Measurements from ENCODE around the gene SREBF2.

Gene SREBF2

DNA sequence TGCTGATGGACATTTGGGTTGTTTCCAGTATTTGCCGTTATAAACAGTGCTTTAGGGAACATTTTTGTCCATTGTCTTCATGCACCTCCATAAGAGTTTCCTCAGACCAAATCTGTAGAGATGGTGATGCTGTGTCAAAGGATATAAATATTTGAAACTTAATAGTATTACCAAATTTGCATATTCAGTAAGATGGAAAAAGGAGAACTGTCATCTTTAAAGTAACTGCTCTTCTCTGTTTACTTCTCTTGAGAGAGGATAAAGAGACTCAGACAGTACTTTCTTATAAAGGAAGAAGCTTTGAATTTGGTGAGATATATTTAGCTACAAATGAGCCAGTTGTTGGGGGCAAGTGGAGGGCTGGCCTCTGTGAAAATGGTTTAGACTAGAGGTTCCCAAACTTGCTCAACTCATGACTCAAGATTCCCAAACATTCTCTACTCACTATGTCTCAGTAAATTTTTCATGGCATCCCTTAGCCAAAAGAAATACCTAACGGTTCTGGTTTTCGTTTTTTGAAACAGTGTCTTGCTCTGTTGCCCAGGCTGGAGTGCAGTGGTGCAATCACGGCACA, 55.8 kb downstream of the SREBF2 start:
- no peak overlapping the region for H3K27ac Mint-ChIP-seq
- ATAC-seq (replicated peaks) (no peak), DNase-seq (no peak)
- H3K9me3 Mint-ChIP-seq = no peaks in the 10 kb centered on the region
- peaks cover 66% of the 10 kb centered on the region for H3K36me3 Mint-ChIP-seq (ENCODE audit: insufficient read depth)
- H3K4me1 Mint-ChIP-seq (ENCODE audit: low read depth in 2 of 2) = peaks cover 0 to 1% of the 10 kb centered on the region in 2 donors
- no peaks in the 10 kb centered on the region for H3K27me3 Mint-ChIP-seq
- no peak overlapping the region for H3K4me3 Mint-ChIP-seq

DNA sequence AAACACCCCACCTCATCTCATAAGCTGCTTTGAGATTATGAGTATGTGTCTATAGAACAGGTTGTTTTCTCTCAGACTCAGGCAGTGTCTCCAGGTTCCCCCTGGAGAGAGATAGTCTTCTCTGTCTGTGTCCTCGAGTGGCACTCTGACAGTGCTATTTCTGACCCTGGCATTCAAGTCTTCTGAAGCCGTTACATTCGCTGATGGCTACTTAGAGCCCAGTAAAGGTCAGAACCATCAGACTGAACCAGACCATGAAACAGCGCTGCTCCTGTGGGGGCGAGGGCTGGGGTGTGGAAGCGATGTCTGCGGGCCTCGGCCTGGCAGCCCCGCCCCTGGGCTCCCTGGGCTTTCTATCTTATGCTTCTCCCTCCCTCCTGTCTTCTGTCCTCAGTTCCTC, 58.5 kb downstream of the SREBF2 start:
- Mint-ChIP-seq H3K36me3 (ENCODE audit: insufficient read depth) (peaks cover 72% of the 10 kb centered on the region), H3K27ac (peak overlapping the region in 1 of 2 donors; percentile 8), H3K9me3 (no peaks in the 10 kb centered on the region), H3K4me1 (ENCODE audit: low read depth in 2 of 2) (peaks cover 0 to under 1% of the 10 kb centered on the region in 2 donors), H3K4me3 (no peak overlapping the region), H3K27me3 (no peaks in the 10 kb centered on the region)
- DNase-seq (no peak), ATAC-seq (replicated peaks) (no peak)

GRCh38 chr22:41892721-41893120, 59.8 kb downstream of the SREBF2 start:
- Mint-ChIP-seq H3K36me3 (ENCODE audit: insufficient read depth) (peaks cover 73% of the 10 kb centered on the region), H3K27ac (peak overlapping the region in 1 of 2 donors; percentile 88), H3K4me3 (peak overlapping the region in 1 of 2 donors; percentile 42), H3K27me3 (no peaks in the 10 kb centered on the region), H3K9me3 (no peaks in the 10 kb centered on the region), H3K4me1 (ENCODE audit: low read depth in 2 of 2) (peaks cover 0 to 11% of the 10 kb centered on the region in 2 donors)
- no peak for ATAC-seq (replicated peaks)
- DNase-seq = no peak

DNA sequence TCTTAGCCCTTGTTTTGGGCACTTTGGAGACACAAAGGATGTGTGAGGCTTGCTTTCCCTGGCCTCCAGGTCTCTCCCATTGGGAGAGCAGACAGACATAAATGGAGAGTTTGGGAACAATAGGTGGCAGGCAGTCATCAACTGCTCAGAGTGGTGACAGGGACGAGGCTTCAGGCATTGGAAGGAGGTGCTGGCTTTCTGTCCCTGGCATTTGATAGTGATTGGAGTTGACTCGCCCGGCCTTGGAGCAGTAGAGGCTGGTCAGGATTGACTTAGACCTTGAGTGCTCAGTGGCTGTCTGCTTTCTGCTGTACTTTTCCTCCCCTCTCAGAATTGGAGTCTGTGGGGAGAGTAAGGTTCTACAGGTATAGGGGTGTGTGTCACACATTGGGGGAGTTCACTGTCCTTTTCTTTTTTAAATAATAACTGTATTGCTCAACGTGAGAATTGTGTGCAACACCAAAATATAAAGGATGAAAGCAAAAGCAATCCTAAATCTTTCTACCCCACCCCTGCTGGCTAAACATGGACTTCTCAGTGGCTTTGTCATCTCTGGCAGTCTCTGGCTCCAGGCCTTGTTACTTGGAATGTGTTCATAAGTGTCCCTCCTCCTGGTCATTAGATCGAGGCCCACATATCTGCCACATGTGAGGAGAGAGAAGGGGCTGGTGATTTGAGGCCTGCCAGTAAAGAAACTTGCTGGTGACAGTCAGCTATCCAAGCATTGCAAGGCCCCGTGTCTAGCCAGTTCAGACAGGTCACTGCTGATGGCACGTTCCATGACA, 60.9 kb downstream of the SREBF2 start:
- Mint-ChIP-seq H3K4me3 (no peak overlapping the region), H3K4me1 (ENCODE audit: low read depth in 2 of 2) (peaks cover 0 to 11% of the 10 kb centered on the region in 2 donors), H3K27me3 (no peaks in the 10 kb centered on the region), H3K36me3 (ENCODE audit: insufficient read depth) (peaks cover 70% of the 10 kb centered on the region), H3K27ac (peak overlapping the region in 1 of 2 donors; percentile 88), H3K9me3 (no peaks in the 10 kb centered on the region)
- DNase-seq = no peak
- ATAC-seq (replicated peaks) = no peak

- DNase-seq (no peak), ATAC-seq (replicated peaks) (no peak)
- H3K36me3 Mint-ChIP-seq (ENCODE audit: insufficient read depth) = peaks cover 49% of the 10 kb centered on the region
- no peak overlapping the region for H3K27ac Mint-ChIP-seq
- no peaks in the 10 kb centered on the region for H3K9me3 Mint-ChIP-seq
- H3K4me1 Mint-ChIP-seq (ENCODE audit: low read depth in 2 of 2) = peaks cover 0 to 11% of the 10 kb centered on the region in 2 donors
- H3K27me3 Mint-ChIP-seq = no peaks in the 10 kb centered on the region
- no peak overlapping the region for H3K4me3 Mint-ChIP-seq
These were observed 65.7 kb downstream of the SREBF2 start for GRCh38 chr22:41898645-41899044.

DNA sequence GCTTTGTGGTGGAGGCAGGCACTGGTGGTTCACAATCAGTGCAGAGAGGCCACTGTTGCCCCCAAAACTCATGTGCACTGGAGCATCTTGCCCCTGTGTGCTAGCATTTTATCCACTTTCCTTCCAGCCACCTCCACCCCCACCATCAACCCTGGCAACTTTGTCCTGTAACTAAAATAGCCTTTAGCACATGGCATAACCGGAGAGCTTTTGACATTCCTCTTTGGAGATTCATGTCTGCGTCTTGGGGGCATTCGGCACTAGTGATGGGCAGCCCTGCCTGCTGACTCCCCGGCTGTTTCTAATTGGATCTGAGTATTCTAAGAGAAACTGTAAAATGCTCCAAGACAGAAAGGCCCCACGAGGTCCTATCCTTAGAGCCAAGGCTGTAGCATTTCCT, 66.2 kb downstream of the SREBF2 start:
- DNase-seq (no peak), ATAC-seq (replicated peaks) (no peak)
- no peaks in the 10 kb centered on the region for H3K27me3 Mint-ChIP-seq
- H3K36me3 Mint-ChIP-seq (ENCODE audit: insufficient read depth) = peaks cover 45% of the 10 kb centered on the region
- H3K4me1 Mint-ChIP-seq (ENCODE audit: low read depth in 2 of 2) = peaks cover 0 to 11% of the 10 kb centered on the region in 2 donors
- H3K27ac Mint-ChIP-seq = no peak overlapping the region
- H3K4me3 Mint-ChIP-seq = no peak overlapping the region
- H3K9me3 Mint-ChIP-seq = no peaks in the 10 kb centered on the region

GRCh38 chr22:41899992-41900651, 67.2 kb downstream of the SREBF2 start:
- peaks cover 38% of the 10 kb centered on the region for H3K36me3 Mint-ChIP-seq (ENCODE audit: insufficient read depth)
- no peaks in the 10 kb centered on the region for H3K27me3 Mint-ChIP-seq

GRCh38 chr22:41900652-41901312, 67.9 kb downstream of the SREBF2 start:
- Mint-ChIP-seq H3K27ac (no peak overlapping the region), H3K27me3 (no peaks in the 10 kb centered on the region), H3K4me1 (ENCODE audit: low read depth in 2 of 2) (peaks cover 0 to 11% of the 10 kb centered on the region in 2 donors), H3K4me3 (no peak overlapping the region), H3K36me3 (ENCODE audit: insufficient read depth) (peaks cover 33% of the 10 kb centered on the region), H3K9me3 (no peaks in the 10 kb centered on the region)
- ATAC-seq (replicated peaks) = no peak
- DNase-seq = no peak

More at GRCh38 chr22:41899992-41900651, 67.2 kb downstream of the SREBF2 start:
- Mint-ChIP-seq H3K9me3 (no peaks in the 10 kb centered on the region), H3K4me3 (no peak overlapping the region), H3K27ac (no peak overlapping the region), H3K4me1 (ENCODE audit: low read depth in 2 of 2) (peaks cover 0 to 11% of the 10 kb centered on the region in 2 donors)
- ATAC-seq (replicated peaks) (no peak), DNase-seq (no peak)

DNA sequence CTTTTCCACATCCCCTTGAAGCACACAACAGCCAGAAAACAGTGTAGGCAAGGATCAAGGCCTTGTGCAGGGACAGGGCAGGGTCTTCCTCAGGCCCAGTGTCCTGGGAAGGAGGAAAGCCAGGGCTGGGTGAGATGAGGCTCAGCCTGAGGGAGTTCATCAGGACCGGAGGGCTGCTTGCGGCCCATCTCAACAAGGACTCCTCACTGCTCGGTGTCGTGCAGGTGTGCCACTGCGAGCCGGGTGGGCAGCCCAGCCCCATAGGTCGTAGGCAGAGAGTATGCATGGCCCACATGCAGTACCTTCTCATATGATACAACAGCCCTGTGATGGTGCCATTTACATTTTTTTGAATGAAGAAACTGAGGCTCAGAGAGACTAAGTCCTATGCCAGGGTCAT, 69.1 kb downstream of the SREBF2 start:
- Mint-ChIP-seq H3K27ac (peak overlapping the region in 1 of 2 donors; percentile 79), H3K9me3 (no peaks in the 10 kb centered on the region), H3K27me3 (no peaks in the 10 kb centered on the region), H3K4me1 (ENCODE audit: low read depth in 2 of 2) (peaks cover 0 to 8% of the 10 kb centered on the region in 2 donors), H3K4me3 (no peak overlapping the region), H3K36me3 (ENCODE audit: insufficient read depth) (peaks cover 29% of the 10 kb centered on the region)
- no peak for DNase-seq
- no peak for ATAC-seq (replicated peaks)

DNA sequence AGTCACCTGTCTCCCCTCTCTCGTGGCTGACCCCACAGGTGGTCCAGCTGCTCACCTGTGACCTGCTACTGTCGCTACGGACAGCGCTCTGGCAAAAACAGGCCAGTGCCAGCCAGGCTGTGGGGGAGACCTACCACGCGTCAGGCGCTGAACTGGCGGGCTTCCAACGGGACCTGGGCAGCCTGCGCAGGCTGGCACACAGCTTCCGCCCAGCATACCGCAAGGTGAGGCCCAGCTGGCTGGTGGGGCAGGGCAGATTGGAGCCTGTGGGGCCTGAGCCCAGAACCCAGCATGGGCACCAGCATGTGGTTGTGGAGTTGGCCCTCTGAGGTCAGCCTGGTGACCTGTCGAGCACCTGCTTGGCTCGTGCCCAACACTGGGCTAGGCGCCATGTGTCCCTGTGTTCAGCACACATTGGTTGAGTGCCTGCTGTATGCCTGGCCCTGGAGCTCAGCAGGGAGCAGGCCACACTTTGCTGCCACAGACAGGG, 70.1 kb downstream of the SREBF2 start:
- Mint-ChIP-seq H3K27ac (peak overlapping the region in 1 of 2 donors; percentile 79), H3K4me3 (no peak overlapping the region), H3K4me1 (ENCODE audit: low read depth in 2 of 2) (peaks cover 0 to 8% of the 10 kb centered on the region in 2 donors), H3K9me3 (no peaks in the 10 kb centered on the region), H3K36me3 (ENCODE audit: insufficient read depth) (peaks cover 23% of the 10 kb centered on the region), H3K27me3 (no peaks in the 10 kb centered on the region)
- ATAC-seq (replicated peaks) = no peak
- DNase-seq = no peak

GRCh38 chr22:41904450-41905410, 71.8 kb downstream of the SREBF2 start:
- peaks cover 30% of the 10 kb centered on the region for H3K36me3 Mint-ChIP-seq (ENCODE audit: insufficient read depth)
- peak overlapping the region in 1 of 2 donors; percentile 67 for H3K27ac Mint-ChIP-seq
- H3K4me1 Mint-ChIP-seq (ENCODE audit: low read depth in 2 of 2) = peaks cover 10 to 22% of the 10 kb centered on the region in 2 donors
- no peak for ATAC-seq (replicated peaks)
- H3K4me3 Mint-ChIP-seq = no peak overlapping the region
- no peaks in the 10 kb centered on the region for H3K27me3 Mint-ChIP-seq
- no peak for DNase-seq
- no peaks in the 10 kb centered on the region for H3K9me3 Mint-ChIP-seq

- no peak overlapping the region for H3K4me3 Mint-ChIP-seq
- no peak for ATAC-seq (replicated peaks)
- H3K27me3 Mint-ChIP-seq = no peaks in the 10 kb centered on the region
- peaks cover 30% of the 10 kb centered on the region for H3K36me3 Mint-ChIP-seq (ENCODE audit: insufficient read depth)
- no peak for DNase-seq
- no peaks in the 10 kb centered on the region for H3K9me3 Mint-ChIP-seq
- peak overlapping the region in 1 of 2 donors; percentile 87 for H3K27ac Mint-ChIP-seq
- peaks cover 10 to 22% of the 10 kb centered on the region in 2 donors for H3K4me1 Mint-ChIP-seq (ENCODE audit: low read depth in 2 of 2)
These were observed 72.7 kb downstream of the SREBF2 start for GRCh38 chr22:41905411-41906202.

All from effector memory CD8-positive, alpha-beta T cell (primary cell).